H9 (cell line): ENCODE measurements around the gene PTPN3. TPM values are rescaled to one million over a fixed set of nuclear protein-coding genes. Genes with fewer than 3 reads are reported as not detected.

Experiments
- DNase-seq: peaks from one replicate; pipeline ENCODE4 v3.0.0-alpha.2; 2017
- H2AFZ ChIP-seq: one replicate; pipeline ENCODE4 v1.6.1; 2013; ENCODE audit warnings: mild to moderate bottlenecking, low read length, control low read depth, moderate library complexity
- H2AK5ac ChIP-seq: 2 replicates; pipeline ENCODE4 v1.6.1; 2013; ENCODE audit warnings: low read length, control low read depth, mixed read lengths; ENCODE audit not compliant: insufficient read length
- H2BK120ac ChIP-seq: one replicate; pipeline ENCODE4 v1.6.1; 2013; ENCODE audit warnings: low read depth, mild to moderate bottlenecking, low read length, control low read depth, inconsistent platforms; ENCODE audit not compliant: poor library complexity, severe bottlenecking
- H2BK12ac ChIP-seq: 2 replicates; pipeline ENCODE4 v1.6.1; 2013; ENCODE audit warnings: low read length, control low read depth, mixed read lengths, low read depth; ENCODE audit not compliant: insufficient read length
- H2BK15ac ChIP-seq: 2 replicates; pipeline ENCODE4 v1.6.1; 2013; ENCODE audit warnings: low read depth, low read length, control low read depth
- H2BK20ac ChIP-seq: one replicate; pipeline ENCODE4 v1.6.1; 2013; ENCODE audit warnings: low read depth, mild to moderate bottlenecking, low read length, control low read depth, inconsistent platforms; ENCODE audit not compliant: poor library complexity, severe bottlenecking
- H2BK5ac ChIP-seq: 2 replicates; pipeline ENCODE4 v1.6.1; 2013; ENCODE audit warnings: low read length, control low read depth, mixed read lengths; ENCODE audit not compliant: insufficient read length
- H3K14ac ChIP-seq: 2 replicates; pipeline ENCODE4 v1.6.1; 2013; ENCODE audit warnings: low read length, control low read depth; ENCODE audit not compliant: insufficient read depth
- H3K18ac ChIP-seq: 2 replicates; pipeline ENCODE4 v1.6.1; 2013; ENCODE audit warnings: low read depth, mild to moderate bottlenecking, mixed read lengths, low read length, control low read depth; ENCODE audit not compliant: insufficient read length
- H3K23ac ChIP-seq: 2 replicates; pipeline ENCODE4 v1.6.1; 2013; ENCODE audit warnings: low read length, control low read depth, mixed read lengths, low read depth; ENCODE audit not compliant: insufficient read length
- H3K23me2 ChIP-seq: 2 replicates; pipeline ENCODE4 v1.6.1; 2013; ENCODE audit warnings: low read depth, mild to moderate bottlenecking, mixed read lengths, low read length, control low read depth; ENCODE audit not compliant: insufficient read length, poor library complexity, severe bottlenecking
- H3K27ac ChIP-seq: 2 replicates; pipeline ENCODE4 v1.5.1; 2013; ENCODE audit warnings: low read length, control low read depth, mixed read lengths, low read depth; ENCODE audit not compliant: insufficient read length
- H3K27me3 ChIP-seq: 2 replicates; pipeline ENCODE4 v1.6.1; 2013; ENCODE audit warnings: low read length, control low read depth, inconsistent platforms; ENCODE audit not compliant: insufficient read depth
- H3K4ac ChIP-seq: 2 replicates; pipeline ENCODE4 v1.6.1; 2013; ENCODE audit warnings: low read depth, mild to moderate bottlenecking, control low read depth, inconsistent platforms, low read length, moderate library complexity
- H3K4me1 ChIP-seq: 2 replicates; pipeline ENCODE4 v1.6.1; 2013; ENCODE audit warnings: low read length, control low read depth, inconsistent platforms; ENCODE audit not compliant: insufficient read depth
- H3K4me2 ChIP-seq: 2 replicates; pipeline ENCODE4 v1.6.1; 2013; ENCODE audit warnings: low read length, control low read depth, mixed read lengths; ENCODE audit not compliant: insufficient read length, insufficient read depth
- H3K56ac ChIP-seq: 2 replicates; pipeline ENCODE4 v1.6.1; 2013; ENCODE audit warnings: low read depth, mild to moderate bottlenecking, mixed read lengths, low read length, control low read depth; ENCODE audit not compliant: insufficient read length
- H3K79me1 ChIP-seq: 2 replicates; pipeline ENCODE4 v1.6.1; 2013; ENCODE audit warnings: low read depth, mild to moderate bottlenecking, moderate library complexity, low read length, control low read depth, inconsistent platforms; ENCODE audit not compliant: insufficient read depth, poor library complexity, severe bottlenecking
- H3K79me2 ChIP-seq: 2 replicates; pipeline ENCODE4 v1.6.1; 2013; ENCODE audit warnings: low read length, control low read depth, inconsistent platforms; ENCODE audit not compliant: insufficient read depth
- H3K9ac ChIP-seq: 2 replicates; pipeline ENCODE4 v1.6.1; 2013; ENCODE audit warnings: low read length, control low read depth, mixed read lengths; ENCODE audit not compliant: insufficient read length; ENCODE audit errors: extremely low read depth
- H3K9me3 ChIP-seq: one replicate; pipeline ENCODE4 v1.6.1; 2013; ENCODE audit warnings: low read depth, low read length, inconsistent platforms; ENCODE audit not compliant: control insufficient read depth
- H3T11ph ChIP-seq: one replicate; pipeline ENCODE4 v1.6.1; 2013; ENCODE audit warnings: mild to moderate bottlenecking, low read length, control low read depth, inconsistent platforms
- H4K20me1 ChIP-seq: one replicate; pipeline ENCODE4 v1.6.1; 2013; ENCODE audit not compliant: control insufficient read depth, insufficient read length, insufficient read depth
- H4K5ac ChIP-seq: 2 replicates; pipeline ENCODE4 v1.6.1; 2013; ENCODE audit warnings: low read depth, mild to moderate bottlenecking, mixed read lengths, low read length, control low read depth; ENCODE audit not compliant: insufficient read length
- H4K8ac ChIP-seq: replicated peaks from 2 replicates; pipeline ENCODE4 v1.6.1; 2013; ENCODE audit warnings: low read length, control low read depth, mixed read lengths, low read depth; ENCODE audit not compliant: insufficient read length
- H4K91ac ChIP-seq: 2 replicates; pipeline ENCODE4 v1.6.1; 2013; ENCODE audit warnings: low read depth, mild to moderate bottlenecking, moderate library complexity, mixed read lengths, low read length, control low read depth; ENCODE audit not compliant: insufficient read length
- H3K27ac Mint-ChIP-seq, 3 experiments: 2 replicates in 2 of 3; 3 replicates in 1 of 3; pipeline ENCODE4 v1.8.0; 2020 to 2021; ENCODE audit warnings: mixed read lengths in 3 of 3, mild to moderate bottlenecking in 1 of 3, moderate library complexity in 1 of 3
- H3K27me3 Mint-ChIP-seq: 2 replicates; pipeline ENCODE4 v1.8.0; 2021; ENCODE audit warnings: low read depth, mild to moderate bottlenecking, moderate library complexity, mixed read lengths
- H3K36me3 Mint-ChIP-seq, 3 experiments: 2 replicates in 2 of 3; 3 replicates in 1 of 3; pipeline ENCODE4 v1.8.0; 2020 to 2021; ENCODE audit warnings: low read depth in 3 of 3, mixed read lengths in 3 of 3; ENCODE audit not compliant: insufficient read depth in 1 of 3
- H3K4me1 Mint-ChIP-seq, 2 experiments: 2 replicates each; pipeline ENCODE4 v1.8.0; 2020; ENCODE audit warnings: mixed read lengths in 2 of 2
- H3K4me3 Mint-ChIP-seq, 2 experiments: 2 replicates in 1 of 2; 3 replicates in 1 of 2; pipeline ENCODE4 v1.8.0; 2020 to 2021; ENCODE audit warnings: mild to moderate bottlenecking in 2 of 2, mixed read lengths in 2 of 2, moderate library complexity in 1 of 2
- H3K9me3 Mint-ChIP-seq, 2 experiments: 2 replicates in 1 of 2; 3 replicates in 1 of 2; pipeline ENCODE4 v1.8.0; 2020; ENCODE audit warnings: mild to moderate bottlenecking in 2 of 2, mixed read lengths in 2 of 2, moderate library complexity in 1 of 2
- WGBS: extraction: QIAGEN DNeasy Blood & Tissue Kit; methylation state at CpG from one replicate; pipeline ENCODE4 v1.1.7; 2013; ENCODE audit warnings: missing lambda C conversion rate, low lambda C conversion rate, mixed read lengths; ENCODE audit not compliant: insufficient read length; ENCODE audit errors: extremely low coverage; 5-methylcytosine and 5-hydroxymethylcytosine counted together
- total RNA-seq: library from RNA; stranded (reverse); gene quantifications from 2 replicates; pipeline ENCODE4 v1.2.1, GENCODE V29; 2021
- TF ChIP-seq, protein P1 (sequence below): fragments of 200-600 bp; sonication (generic); conservative IDR thresholded peaks from 3 replicates; pipeline ENCODE4 v1.8.0; 2021; ENCODE audit warnings: antibody characterized with exemption, mild to moderate bottlenecking

PTPN3 gene
- total RNA-seq, 1 experiment from 2014 or later = 2.6 TPM

DNA sequence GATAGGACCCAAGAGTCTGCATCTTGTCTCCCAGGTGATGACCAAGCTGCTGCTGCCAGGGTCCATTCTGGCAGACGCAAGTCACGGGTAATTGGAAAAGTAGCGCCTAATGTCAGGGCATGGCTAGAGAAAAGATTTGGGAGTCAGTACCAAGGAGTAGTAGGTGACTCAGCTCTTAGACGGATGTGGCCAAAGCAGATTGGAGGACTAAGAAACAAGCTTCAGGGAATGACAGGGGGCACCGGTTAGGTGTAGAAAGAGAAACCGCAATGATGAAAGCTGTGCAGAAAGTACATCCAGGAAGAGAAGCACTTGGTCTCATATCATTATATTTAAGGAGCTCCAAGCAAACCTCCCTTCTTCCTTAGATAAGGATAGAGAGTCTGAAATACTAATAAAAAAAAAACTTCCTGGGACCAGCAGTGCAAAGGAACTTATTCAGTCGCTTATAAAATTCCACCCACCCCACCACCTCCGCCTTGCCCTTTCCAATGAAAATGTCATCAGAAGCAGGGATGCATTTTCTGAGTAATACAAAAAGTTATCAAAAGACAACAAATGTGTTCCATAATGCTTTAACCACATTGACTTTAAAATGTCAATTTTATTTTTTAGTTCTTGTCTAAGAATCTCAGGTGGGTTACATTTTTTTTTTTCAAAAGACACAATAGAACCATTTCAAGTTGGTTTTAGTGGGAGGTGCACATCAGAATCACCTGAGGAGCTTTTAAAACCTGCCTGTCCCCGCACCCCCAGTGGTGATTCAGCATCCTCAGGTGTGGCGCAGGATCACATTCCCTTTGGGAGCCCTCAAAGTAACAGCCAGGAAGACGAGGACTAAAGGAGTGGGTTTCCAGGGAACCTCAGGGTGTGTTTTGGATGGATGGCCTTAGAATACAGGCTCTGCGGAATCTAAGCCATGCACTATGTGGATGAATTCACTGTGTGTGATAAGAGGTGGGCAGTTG lies 31.2 kb downstream of the PTPN3 start:
- Histone ChIP-seq H3K27me3 (no peaks in the 10 kb centered on the region), H3K79me1 (no peaks in the 10 kb centered on the region), H3K4me1 (no peaks in the 10 kb centered on the region), H3K23me2 (no peaks in the 10 kb centered on the region), H2AFZ (no peak overlapping the region), H3K14ac (no peak overlapping the region), H4K5ac (no peak overlapping the region), H3K9ac (no peak overlapping the region), H4K20me1 (no peaks in the 10 kb centered on the region), H4K91ac (no peak overlapping the region), H3K23ac (no peak overlapping the region), H3K4me2 (no peak overlapping the region), H2BK120ac (no peak overlapping the region), H3K27ac (no peak overlapping the region), H3K9me3 (no peaks in the 10 kb centered on the region), H3K18ac (no peak overlapping the region), H3K79me2 (no peaks in the 10 kb centered on the region), H4K8ac (no peak overlapping the region), H3K56ac (no peak overlapping the region), H3K4ac (no peak overlapping the region), H2AK5ac (no peak overlapping the region), H3T11ph (no peak overlapping the region), H2BK12ac (no peak overlapping the region), H2BK20ac (no peak overlapping the region), H2BK5ac (no peak overlapping the region), H2BK15ac (no peak overlapping the region)
- H3K4me1 Mint-ChIP-seq = peaks cover 5 to 6% of the 10 kb centered on the region in 2 experiments; a peak in 3 of 4 replicates
- no peaks in the 10 kb centered on the region for H3K9me3 Mint-ChIP-seq
- DNase-seq = no peak
- H3K36me3 Mint-ChIP-seq = no peaks in the 10 kb centered on the region
- TF ChIP-seq, protein P1, sequence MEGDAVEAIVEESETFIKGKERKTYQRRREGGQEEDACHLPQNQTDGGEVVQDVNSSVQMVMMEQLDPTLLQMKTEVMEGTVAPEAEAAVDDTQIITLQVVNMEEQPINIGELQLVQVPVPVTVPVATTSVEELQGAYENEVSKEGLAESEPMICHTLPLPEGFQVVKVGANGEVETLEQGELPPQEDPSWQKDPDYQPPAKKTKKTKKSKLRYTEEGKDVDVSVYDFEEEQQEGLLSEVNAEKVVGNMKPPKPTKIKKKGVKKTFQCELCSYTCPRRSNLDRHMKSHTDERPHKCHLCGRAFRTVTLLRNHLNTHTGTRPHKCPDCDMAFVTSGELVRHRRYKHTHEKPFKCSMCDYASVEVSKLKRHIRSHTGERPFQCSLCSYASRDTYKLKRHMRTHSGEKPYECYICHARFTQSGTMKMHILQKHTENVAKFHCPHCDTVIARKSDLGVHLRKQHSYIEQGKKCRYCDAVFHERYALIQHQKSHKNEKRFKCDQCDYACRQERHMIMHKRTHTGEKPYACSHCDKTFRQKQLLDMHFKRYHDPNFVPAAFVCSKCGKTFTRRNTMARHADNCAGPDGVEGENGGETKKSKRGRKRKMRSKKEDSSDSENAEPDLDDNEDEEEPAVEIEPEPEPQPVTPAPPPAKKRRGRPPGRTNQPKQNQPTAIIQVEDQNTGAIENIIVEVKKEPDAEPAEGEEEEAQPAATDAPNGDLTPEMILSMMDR = no peak
- H3K4me3 Mint-ChIP-seq = no peak overlapping the region
- no peak overlapping the region; a peak in 1 of 7 replicates for H3K27ac Mint-ChIP-seq
- no peaks in the 10 kb centered on the region for H3K27me3 Mint-ChIP-seq
- WGBS = no CpG with 5 or more reads among the region's 12 CpGs
